GM18858 (cell line): ENCODE measurements around the gene TRPM7.
A peak's percentile ranks its signal among the peaks of the same experiment; 100 is the strongest.
"Not testable (repeated sequence)": the region's sequence is repeated elsewhere in the genome, so short reads cannot be mapped to it uniquely, and the experiment has no call there.

Source experiments
- ATAC-seq: cut with Tn5 transposase; IDR thresholded peaks from one replicate; pipeline ENCODE4 v1.9.1; 2021; ENCODE audit not compliant: unreplicated experiment

Gene TRPM7, protein sequence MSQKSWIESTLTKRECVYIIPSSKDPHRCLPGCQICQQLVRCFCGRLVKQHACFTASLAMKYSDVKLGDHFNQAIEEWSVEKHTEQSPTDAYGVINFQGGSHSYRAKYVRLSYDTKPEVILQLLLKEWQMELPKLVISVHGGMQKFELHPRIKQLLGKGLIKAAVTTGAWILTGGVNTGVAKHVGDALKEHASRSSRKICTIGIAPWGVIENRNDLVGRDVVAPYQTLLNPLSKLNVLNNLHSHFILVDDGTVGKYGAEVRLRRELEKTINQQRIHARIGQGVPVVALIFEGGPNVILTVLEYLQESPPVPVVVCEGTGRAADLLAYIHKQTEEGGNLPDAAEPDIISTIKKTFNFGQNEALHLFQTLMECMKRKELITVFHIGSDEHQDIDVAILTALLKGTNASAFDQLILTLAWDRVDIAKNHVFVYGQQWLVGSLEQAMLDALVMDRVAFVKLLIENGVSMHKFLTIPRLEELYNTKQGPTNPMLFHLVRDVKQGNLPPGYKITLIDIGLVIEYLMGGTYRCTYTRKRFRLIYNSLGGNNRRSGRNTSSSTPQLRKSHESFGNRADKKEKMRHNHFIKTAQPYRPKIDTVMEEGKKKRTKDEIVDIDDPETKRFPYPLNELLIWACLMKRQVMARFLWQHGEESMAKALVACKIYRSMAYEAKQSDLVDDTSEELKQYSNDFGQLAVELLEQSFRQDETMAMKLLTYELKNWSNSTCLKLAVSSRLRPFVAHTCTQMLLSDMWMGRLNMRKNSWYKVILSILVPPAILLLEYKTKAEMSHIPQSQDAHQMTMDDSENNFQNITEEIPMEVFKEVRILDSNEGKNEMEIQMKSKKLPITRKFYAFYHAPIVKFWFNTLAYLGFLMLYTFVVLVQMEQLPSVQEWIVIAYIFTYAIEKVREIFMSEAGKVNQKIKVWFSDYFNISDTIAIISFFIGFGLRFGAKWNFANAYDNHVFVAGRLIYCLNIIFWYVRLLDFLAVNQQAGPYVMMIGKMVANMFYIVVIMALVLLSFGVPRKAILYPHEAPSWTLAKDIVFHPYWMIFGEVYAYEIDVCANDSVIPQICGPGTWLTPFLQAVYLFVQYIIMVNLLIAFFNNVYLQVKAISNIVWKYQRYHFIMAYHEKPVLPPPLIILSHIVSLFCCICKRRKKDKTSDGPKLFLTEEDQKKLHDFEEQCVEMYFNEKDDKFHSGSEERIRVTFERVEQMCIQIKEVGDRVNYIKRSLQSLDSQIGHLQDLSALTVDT (N-terminal part only)

DNA sequence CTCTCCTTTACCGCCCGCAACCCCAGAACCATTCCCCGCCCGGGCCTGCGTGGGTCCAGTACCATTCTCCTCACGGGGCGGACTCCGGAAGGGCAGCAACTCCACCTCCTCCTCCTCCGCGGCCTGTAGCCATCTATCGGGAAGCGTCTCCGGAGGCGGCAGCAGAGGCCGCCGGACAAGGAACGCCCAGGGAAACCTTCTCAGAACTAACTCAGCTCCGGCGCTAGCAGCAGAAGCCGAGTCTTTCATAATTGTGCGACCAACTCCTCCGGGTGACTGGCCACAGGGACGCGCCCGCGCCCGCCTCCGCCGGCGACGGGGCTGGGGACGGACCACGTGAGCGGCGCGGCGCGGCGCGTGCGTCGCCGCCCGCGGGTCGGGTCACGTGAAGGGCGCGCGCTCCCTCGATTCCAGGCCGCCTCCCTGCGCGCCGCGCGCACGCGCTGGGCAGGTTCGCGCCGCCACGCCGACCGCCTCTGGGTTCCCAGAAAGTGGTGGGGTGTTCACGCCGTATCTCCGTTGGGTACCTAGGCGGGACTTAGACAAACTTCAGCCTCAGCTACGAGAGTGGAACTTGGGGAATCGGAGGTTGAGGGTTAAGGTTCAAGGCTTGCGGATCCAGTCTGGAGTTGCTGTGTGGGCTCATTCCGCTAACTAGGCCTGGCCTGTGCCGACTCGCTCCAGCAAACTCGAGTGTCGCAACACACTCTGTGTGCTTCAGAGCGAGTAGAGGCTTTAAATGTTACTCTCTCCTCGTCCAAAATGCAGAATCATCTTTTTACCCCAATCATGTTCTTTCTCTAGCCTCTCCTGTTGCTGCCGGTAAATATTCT lies at the start of gene TRPM7:
Gene TRPM7 (minus strand): TSS at position 329 of the 833 bp plus-strand sequence. CDS start 264 bp downstream, at position 65.
- peak; percentile 71 for ATAC-seq

- ATAC-seq: no peak
Observed at GRCh38 chr15:50735156-50735555, 48.6 kb upstream of the TRPM7 start.

- ATAC-seq: no peak
Observed at GRCh38 chr15:50726315-50726714, 39.7 kb upstream of the TRPM7 start.

- ATAC-seq: no peak
Observed at GRCh38 chr15:50718700-50719125, 32.1 kb upstream of the TRPM7 start.

DNA sequence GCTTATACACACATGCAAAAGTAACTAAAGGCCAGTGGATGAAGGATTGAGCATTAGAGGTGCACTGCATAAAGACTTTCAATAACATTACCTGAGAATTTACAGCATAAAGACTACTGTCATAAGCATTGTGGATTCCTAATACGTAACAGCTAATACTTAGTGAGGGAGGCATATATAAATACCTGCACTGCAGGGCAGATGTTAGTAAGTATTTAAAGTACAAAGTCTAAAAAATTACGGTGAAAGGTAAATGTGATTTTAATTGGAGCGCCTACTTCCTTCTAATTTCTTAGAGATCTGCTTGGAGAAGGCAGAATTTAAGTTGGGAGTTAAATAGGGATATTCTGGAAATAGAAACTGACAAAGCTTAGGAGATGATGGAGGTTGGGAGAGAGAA lies 25.4 kb upstream of the TRPM7 start:
- ATAC-seq: no peak

DNA sequence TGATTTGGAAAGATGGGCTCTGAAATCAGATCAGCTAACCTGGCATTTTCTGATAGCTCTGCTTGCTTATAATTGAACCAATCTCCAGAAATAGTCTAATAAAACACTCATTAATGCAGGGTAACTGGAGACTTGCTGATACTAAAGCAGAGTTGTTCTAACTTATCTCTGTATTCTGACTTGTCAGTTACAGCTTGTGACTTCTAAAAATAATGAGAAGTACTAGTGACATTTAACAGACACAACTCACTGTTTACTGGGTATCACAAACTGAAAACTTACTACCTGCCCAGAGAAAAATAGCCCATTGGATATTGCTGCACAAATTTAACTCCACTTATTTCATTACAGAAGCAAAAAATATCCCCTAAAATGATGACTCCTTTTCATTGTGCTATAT lies 24.0 kb upstream of the TRPM7 start:
- ATAC-seq: no peak

GRCh38 chr15:50707878-50708427 lies 21.4 kb upstream of the TRPM7 start:
- ATAC-seq: no peak

DNA sequence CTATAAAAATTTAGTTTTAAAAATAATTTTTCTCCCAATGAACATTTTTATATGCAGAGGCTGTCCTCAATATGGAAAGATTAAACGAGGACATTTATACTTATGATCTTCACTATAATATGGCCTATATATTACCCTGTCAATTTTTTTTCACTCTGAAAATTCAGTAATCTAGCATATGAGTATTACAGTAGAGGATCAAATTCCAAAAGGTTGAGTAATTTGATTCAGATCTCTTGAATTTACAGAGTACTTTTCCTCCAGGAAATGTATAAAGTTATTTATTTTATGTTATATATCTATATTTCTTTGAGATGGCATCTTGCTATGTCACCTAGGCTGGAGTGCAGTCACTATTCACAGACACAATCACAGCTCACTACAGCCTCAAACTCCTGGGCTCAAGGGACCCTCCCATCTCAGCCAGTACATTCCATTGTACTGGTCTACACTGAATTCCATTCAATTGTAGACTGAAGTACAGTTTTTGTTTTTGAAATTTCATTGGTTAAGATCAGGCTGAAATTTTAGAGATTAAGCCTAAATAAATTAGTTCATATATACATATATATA lies 16.3 kb upstream of the TRPM7 start:
- no peak for ATAC-seq

- ATAC-seq: no peak
Observed at GRCh38 chr15:50698101-50698500, 11.5 kb upstream of the TRPM7 start.

- no peak for ATAC-seq
Observed at GRCh38 chr15:50697109-50697797, 10.7 kb upstream of the TRPM7 start.

DNA sequence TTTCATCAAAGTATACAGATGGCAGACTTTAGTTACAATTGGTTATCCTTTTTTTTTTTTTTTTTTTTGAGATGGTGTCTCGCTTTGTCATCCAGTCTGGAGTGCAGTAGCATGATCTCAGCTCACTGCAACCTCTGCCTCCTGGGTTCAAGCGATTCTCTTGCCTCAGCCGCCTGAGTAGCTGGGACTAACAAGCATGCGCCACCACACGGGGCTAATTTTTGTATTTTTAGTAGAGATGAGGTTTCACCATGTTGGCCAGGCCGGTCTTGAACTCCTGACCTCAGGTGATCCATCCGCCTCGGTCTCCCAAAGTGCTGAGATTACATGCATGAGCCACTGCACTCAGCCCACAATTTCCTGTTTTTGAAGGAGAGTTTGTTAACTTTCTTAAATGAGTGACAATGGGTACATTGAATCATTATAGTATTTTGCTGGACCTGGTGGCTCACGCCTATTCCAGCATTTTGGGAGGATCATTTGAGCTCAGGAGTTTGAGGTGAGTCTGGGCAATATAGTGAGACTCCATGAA lies 8.1 kb upstream of the TRPM7 start:
- not testable (repeated sequence) for ATAC-seq

GRCh38 chr15:50687302-50687902 lies 805 bp upstream of the TRPM7 start:
- no peak for ATAC-seq

GRCh38 chr15:50685976-50686468 lies 575 bp downstream of the TRPM7 start:
- ATAC-seq: peak; percentile 37

GRCh38 chr15:50685191-50685975 lies 1.2 kb downstream of the TRPM7 start:
- no peak for ATAC-seq

DNA sequence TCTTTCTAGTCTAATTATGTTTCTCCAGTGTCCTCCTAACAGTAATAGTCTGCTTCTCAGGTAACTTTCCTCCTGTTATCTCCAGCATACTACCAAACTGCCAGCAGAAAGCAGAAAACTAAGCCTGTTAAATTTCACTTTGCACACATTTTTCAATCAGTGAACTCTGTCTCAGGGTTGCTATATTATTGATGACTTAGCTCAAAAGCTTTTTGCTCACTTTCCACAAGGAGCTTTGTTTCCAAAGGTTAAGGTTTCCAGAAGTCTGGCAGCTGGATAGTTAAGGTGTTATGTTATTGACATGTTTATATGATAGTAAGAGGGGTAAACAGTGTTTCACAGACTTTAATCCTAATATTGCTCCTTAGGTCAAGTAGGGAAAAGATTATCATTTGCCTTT lies 5.1 kb downstream of the TRPM7 start:
- no peak for ATAC-seq

GRCh38 chr15:50676799-50677483 lies 9.7 kb downstream of the TRPM7 start:
- ATAC-seq: no peak
